K562 (cell line): ENCODE results near the gene ZNF581.

Source experiments
- ARID4B ChIP-seq: sonication (generic); formaldehyde crosslinking; IDR thresholded peaks from 2 replicates; pipeline ENCODE4 v1.8.0; 2022; ENCODE audit warnings: mild to moderate bottlenecking, missing genetic modification reagents
- CTCF ChIP-seq, 3 experiments: IDR thresholded peaks in 2 of 3; conservative IDR thresholded peaks in 1 of 3; 2 replicates each; pipeline ENCODE4 v1.5.1; 2011 to 2012; ENCODE audit warnings: low read length in 3 of 3, mild to moderate bottlenecking in 3 of 3, control low read depth in 2 of 3, improper control_type of control experiment in 1 of 3, inconsistent platforms in 1 of 3, low read depth in 1 of 3, mixed read lengths in 1 of 3, moderate library complexity in 1 of 3; ENCODE audit not compliant: insufficient read depth in 2 of 3
- MXI1 ChIP-seq: IDR thresholded peaks from 2 replicates; pipeline ENCODE4 v1.6.1; 2011; ENCODE audit warnings: low read depth, mild to moderate bottlenecking, improper control_type of control experiment, low read length
- NFE2L1 ChIP-seq: fragments of 450-650 bp; IDR thresholded peaks from 2 replicates; pipeline ENCODE4 v1.6.1; 2016; ENCODE audit warnings: missing genetic modification characterization, low read depth, mild to moderate bottlenecking, missing compliant biosample characterization, moderate library complexity, borderline replicate concordance
- NFYB ChIP-seq: IDR thresholded peaks from 2 replicates; pipeline ENCODE4 v1.6.1; 2011; ENCODE audit warnings: mild to moderate bottlenecking, moderate library complexity; ENCODE audit not compliant: insufficient read length; ENCODE audit errors: extremely low read depth
- RFX5 ChIP-seq: IDR thresholded peaks from 2 replicates; pipeline ENCODE4 v1.6.1; 2011; ENCODE audit warnings: low read depth, mild to moderate bottlenecking, improper control_type of control experiment, low read length
- TAF1 ChIP-seq: IDR thresholded peaks from 2 replicates; pipeline ENCODE4 v1.6.1; 2011; ENCODE audit warnings: mild to moderate bottlenecking, low read length, moderate library complexity; ENCODE audit not compliant: insufficient read depth, control insufficient read depth, severe bottlenecking; ENCODE audit errors: extremely low read depth
- ZKSCAN1 ChIP-seq: fragments of 150-350 bp; IDR thresholded peaks from 2 replicates; pipeline ENCODE4 v1.6.1; 2016; ENCODE audit warnings: low read depth, low read length
- ZNF274 ChIP-seq: IDR thresholded peaks from 2 replicates; pipeline ENCODE4 v1.6.1; 2011; ENCODE audit warnings: low read depth, mild to moderate bottlenecking, low read length, moderate library complexity, borderline replicate concordance
- ZNF347 ChIP-seq: fragments of 450-650 bp; formaldehyde crosslinking; IDR thresholded peaks from 2 replicates; pipeline ENCODE4 v1.4.0; 2020; ENCODE audit warnings: low read depth, mild to moderate bottlenecking, moderate library complexity
- TF ChIP-seq, protein P1 (sequence below), 3 experiments: fragments of 200-800 bp in 1 of 3; fragments of 250-450 bp in 1 of 3; fragments of 450-650 bp in 1 of 3; sonication (Bioruptor Pico) in 1 of 3; sonication (Bioruptor generic) in 1 of 3; formaldehyde crosslinking in 1 of 3; IDR thresholded peaks; 2 replicates each; pipeline versions ENCODE4 v1.6.1 to v1.8.0; 2016 to 2022; ENCODE audit warnings: mild to moderate bottlenecking in 2 of 3, missing genetic modification characterization in 2 of 3, missing compliant biosample characterization in 1 of 3, moderate library complexity in 1 of 3

DNA sequence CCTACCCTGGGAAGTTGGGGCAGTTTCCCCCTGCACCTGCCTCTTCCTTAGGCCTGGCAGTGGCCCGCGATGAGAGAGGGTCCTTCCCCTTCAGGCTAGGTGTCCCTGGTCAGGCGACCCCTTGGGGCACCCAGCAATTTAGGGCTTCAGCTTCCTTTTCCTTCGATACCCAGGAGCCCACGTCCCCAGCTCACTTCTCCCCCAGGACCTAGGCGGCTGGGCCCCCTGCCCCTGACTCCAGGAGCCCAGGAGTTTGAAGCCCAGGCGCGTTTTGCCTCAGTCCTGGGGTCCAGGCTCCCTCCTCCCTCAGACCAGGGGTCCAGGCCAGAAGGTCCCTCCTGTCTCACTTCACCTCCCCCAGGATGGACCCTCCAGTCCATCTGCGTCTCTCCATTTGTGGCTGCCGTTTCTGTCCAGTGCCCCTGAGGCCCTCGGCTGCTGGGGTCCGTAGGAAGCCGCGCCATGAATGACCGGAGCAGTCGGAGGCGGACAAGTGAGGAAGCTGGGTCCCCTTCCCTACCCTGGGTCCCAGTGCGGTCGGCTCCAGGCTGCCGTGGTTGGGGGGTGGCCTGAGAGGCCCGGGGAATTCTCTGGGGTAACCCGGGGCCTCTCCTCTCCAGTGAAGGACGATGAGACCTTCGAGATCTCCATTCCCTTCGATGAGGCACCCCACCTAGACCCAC, 5.3 kb downstream of the ZNF581 start:
- TF ChIP-seq CTCF (IDR thresholded peaks at IDR 0.05 in 2 of 3, conservative IDR thresholded peaks at IDR 0.05 in 1 of 3; ENCODE audit: insufficient read depth in 2 of 3, low read depth in 1 of 3, low read length in 3 of 3) (no peak), ARID4B (no peak), MXI1 (no peak), TAF1 (no peak), ZNF347 (CRISPR knock-in tag) (no peak), NFYB (no peak), ZNF274 (no peak), RFX5 (no peak), NFE2L1 (tag) (no peak), ZKSCAN1 (no peak)
- TF ChIP-seq, protein P1, sequence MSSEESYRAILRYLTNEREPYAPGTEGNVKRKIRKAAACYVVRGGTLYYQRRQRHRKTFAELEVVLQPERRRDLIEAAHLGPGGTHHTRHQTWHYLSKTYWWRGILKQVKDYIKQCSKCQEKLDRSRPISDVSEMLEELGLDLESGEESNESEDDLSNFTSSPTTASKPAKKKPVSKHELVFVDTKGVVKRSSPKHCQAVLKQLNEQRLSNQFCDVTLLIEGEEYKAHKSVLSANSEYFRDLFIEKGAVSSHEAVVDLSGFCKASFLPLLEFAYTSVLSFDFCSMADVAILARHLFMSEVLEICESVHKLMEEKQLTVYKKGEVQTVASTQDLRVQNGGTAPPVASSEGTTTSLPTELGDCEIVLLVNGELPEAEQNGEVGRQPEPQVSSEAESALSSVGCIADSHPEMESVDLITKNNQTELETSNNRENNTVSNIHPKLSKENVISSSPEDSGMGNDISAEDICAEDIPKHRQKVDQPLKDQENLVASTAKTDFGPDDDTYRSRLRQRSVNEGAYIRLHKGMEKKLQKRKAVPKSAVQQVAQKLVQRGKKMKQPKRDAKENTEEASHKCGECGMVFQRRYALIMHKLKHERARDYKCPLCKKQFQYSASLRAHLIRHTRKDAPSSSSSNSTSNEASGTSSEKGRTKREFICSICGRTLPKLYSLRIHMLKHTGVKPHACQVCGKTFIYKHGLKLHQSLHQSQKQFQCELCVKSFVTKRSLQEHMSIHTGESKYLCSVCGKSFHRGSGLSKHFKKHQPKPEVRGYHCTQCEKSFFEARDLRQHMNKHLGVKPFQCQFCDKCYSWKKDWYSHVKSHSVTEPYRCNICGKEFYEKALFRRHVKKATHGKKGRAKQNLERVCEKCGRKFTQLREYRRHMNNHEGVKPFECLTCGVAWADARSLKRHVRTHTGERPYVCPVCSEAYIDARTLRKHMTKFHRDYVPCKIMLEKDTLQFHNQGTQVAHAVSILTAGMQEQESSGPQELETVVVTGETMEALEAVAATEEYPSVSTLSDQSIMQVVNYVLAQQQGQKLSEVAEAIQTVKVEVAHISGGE (CRISPR knock-in tag; IDR thresholded peaks at IDR 0.05) = no peak
